Activated naive CD8-positive, alpha-beta T cell treated with anti-CD3 and anti-CD28 coated beads, Interleukin-2, amount 10 ng/mL, durations not matched to agents 7 days and 5 days (primary cell): ENCODE measurements around the gene GPATCH2L. TPM values are rescaled to one million over a fixed set of nuclear protein-coding genes. Genes with fewer than 3 reads are reported as not detected.

Experiments
- ATAC-seq: fragments of 150-1000 bp; cut with Tn5 transposase; one replicate; pipeline ENCODE4 v1.10.0; 2021; ENCODE audit warnings: low read depth, moderate library complexity
- POLR2A ChIA-PET: fragments of 350-600 bp; sonication (Branson Sonifier 250); formaldehyde crosslinking; loops from one replicate; lab custom pipeline; 2021; ENCODE audit warnings: antibody characterized with exemption; lab: Charles Lee
- DNase-seq: peaks from one replicate; pipeline ENCODE4 v3.0.0; 2021
- H3K27ac Mint-ChIP-seq: one replicate; pipeline ENCODE4 v1.8.0; 2022; ENCODE audit warnings: mild to moderate bottlenecking, mixed read lengths
- H3K27me3 Mint-ChIP-seq: one replicate; pipeline ENCODE4 v1.8.0; 2022; ENCODE audit warnings: mild to moderate bottlenecking, moderate library complexity, mixed read lengths
- H3K36me3 Mint-ChIP-seq: one replicate; pipeline ENCODE4 v1.8.0; 2021; ENCODE audit warnings: mild to moderate bottlenecking, mixed read lengths
- H3K4me1 Mint-ChIP-seq: one replicate; pipeline ENCODE4 v1.8.0; 2021; ENCODE audit warnings: mixed read lengths
- H3K4me3 Mint-ChIP-seq: one replicate; pipeline ENCODE4 v1.8.0; 2022; ENCODE audit warnings: mild to moderate bottlenecking, moderate library complexity, mixed read lengths
- H3K9me3 Mint-ChIP-seq: one replicate; pipeline ENCODE4 v1.8.0; 2021; ENCODE audit warnings: mixed read lengths
- total RNA-seq, 2 experiments: library from RNA; stranded (reverse); gene quantifications; one replicate each; pipeline ENCODE4 v1.2.3, GENCODE V29; 2021

Gene GPATCH2L
- total RNA-seq, 2 experiments from 2014 or later, result 61.6 to 61.9 TPM

GRCh38 chr14:76228138-76228537 lies 76.4 kb downstream of the GPATCH2L start:
- Mint-ChIP-seq H3K36me3 (peaks cover 2% of the 10 kb centered on the region), H3K27me3 (peaks cover 5% of the 10 kb centered on the region), H3K4me1 (no peaks in the 10 kb centered on the region), H3K27ac (no peak overlapping the region), H3K4me3 (no peak overlapping the region), H3K9me3 (peaks cover 4% of the 10 kb centered on the region)
- POLR2A ChIA-PET, result no interaction called here
- DNase-seq (no peak), ATAC-seq (no peak)

DNA sequence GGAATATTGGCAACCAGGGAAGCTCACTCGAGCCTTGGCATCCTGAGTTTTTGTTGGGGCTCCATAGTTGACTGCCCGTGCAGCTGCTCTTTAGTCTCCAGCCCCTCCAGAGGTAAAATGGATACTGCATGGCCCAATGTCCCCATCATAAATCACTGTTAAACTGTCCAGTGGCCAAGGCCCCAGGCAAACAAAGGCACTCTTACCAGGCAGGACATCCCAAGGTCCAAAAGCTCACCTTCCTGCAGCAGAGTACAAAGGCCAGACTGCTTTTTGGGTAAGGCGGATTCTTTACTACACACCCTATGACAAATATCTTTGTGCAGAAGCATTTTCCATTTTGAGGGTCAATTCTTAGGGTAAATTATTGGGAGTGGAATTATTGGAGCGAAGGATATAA lies 81.1 kb downstream of the GPATCH2L start:
- H3K4me3 Mint-ChIP-seq, result no peak overlapping the region
- no peak overlapping the region for H3K27ac Mint-ChIP-seq
- no peak for ATAC-seq
- H3K4me1 Mint-ChIP-seq, result no peaks in the 10 kb centered on the region
- POLR2A ChIA-PET, result no interaction called here
- peaks cover 4% of the 10 kb centered on the region for H3K9me3 Mint-ChIP-seq
- no peaks in the 10 kb centered on the region for H3K27me3 Mint-ChIP-seq
- no peak for DNase-seq
- peaks cover 4% of the 10 kb centered on the region for H3K36me3 Mint-ChIP-seq

DNA sequence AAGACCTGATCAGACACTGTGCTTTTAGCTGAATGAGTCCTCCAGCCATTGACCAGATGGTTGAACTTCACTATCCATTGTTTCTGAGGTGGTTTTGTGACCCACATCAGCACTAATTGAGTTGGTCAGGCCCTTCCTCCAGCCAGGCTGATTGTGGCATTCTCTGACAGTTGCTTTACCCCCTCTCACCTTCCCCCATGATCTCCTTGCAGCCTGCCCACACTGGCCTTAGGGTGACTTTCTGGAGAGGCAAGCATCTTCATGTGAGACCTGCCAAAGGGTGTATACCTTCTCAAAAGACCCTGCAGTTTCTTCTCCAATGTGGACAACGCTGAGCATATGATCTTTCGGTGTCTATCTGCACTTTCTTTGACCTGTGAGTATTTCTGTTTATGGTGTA lies 83.9 kb downstream of the GPATCH2L start:
- no peaks in the 10 kb centered on the region for H3K27me3 Mint-ChIP-seq
- DNase-seq, result no peak
- H3K9me3 Mint-ChIP-seq, result peaks cover 5% of the 10 kb centered on the region
- POLR2A ChIA-PET, result no interaction called here
- H3K36me3 Mint-ChIP-seq, result peaks cover 7% of the 10 kb centered on the region
- ATAC-seq, result no peak
- H3K4me3 Mint-ChIP-seq, result no peak overlapping the region
- H3K4me1 Mint-ChIP-seq, result no peaks in the 10 kb centered on the region
- no peak overlapping the region for H3K27ac Mint-ChIP-seq

- POLR2A ChIA-PET, result no interaction called here
- H3K4me3 Mint-ChIP-seq, result no peak overlapping the region
- H3K27ac Mint-ChIP-seq, result no peak overlapping the region
- H3K27me3 Mint-ChIP-seq, result no peaks in the 10 kb centered on the region
- ATAC-seq (no peak), DNase-seq (no peak)
- no peaks in the 10 kb centered on the region for H3K4me1 Mint-ChIP-seq
- H3K36me3 Mint-ChIP-seq, result peaks cover 5% of the 10 kb centered on the region
- H3K9me3 Mint-ChIP-seq, result peaks cover 6% of the 10 kb centered on the region
Observed at GRCh38 chr14:76236172-76237130, 84.7 kb downstream of the GPATCH2L start.

- ATAC-seq, result no peak
- H3K36me3 Mint-ChIP-seq, result peaks cover 5% of the 10 kb centered on the region
Observed at GRCh38 chr14:76237349-76237990, 85.7 kb downstream of the GPATCH2L start.

DNA sequence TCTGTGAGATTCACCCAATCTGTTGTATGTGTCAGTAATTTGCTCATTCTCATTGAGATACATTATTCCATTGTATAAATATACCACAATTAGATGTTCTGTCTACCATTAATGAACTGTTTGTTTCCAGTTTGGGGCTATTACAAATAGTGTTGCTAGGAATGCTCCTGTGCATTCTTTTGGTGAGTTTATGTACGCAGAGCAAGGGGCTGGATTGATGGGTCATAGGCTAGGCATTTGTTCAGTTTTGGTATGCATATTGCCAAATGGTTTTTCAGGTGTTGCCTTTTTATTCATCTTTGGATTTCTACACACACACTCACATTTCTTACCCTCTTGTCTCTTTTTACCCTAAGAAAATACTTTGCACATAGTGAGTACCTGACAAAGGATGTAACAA lies 93.4 kb downstream of the GPATCH2L start:
- H3K4me3 Mint-ChIP-seq, result no peak overlapping the region
- DNase-seq (no peak), ATAC-seq (no peak)
- H3K4me1 Mint-ChIP-seq, result no peaks in the 10 kb centered on the region
- peaks cover 4% of the 10 kb centered on the region for H3K36me3 Mint-ChIP-seq
- no peak overlapping the region for H3K27ac Mint-ChIP-seq
- H3K9me3 Mint-ChIP-seq, result peaks cover 9% of the 10 kb centered on the region
- POLR2A ChIA-PET, result no interaction called here
- no peaks in the 10 kb centered on the region for H3K27me3 Mint-ChIP-seq

More at GRCh38 chr14:76237349-76237990, 85.7 kb downstream of the GPATCH2L start:
- Mint-ChIP-seq H3K27me3 (no peaks in the 10 kb centered on the region), H3K9me3 (peaks cover 12% of the 10 kb centered on the region), H3K4me3 (no peak overlapping the region), H3K27ac (no peak overlapping the region), H3K4me1 (no peaks in the 10 kb centered on the region)
- DNase-seq, result no peak
- POLR2A ChIA-PET, result no interaction called here

DNA sequence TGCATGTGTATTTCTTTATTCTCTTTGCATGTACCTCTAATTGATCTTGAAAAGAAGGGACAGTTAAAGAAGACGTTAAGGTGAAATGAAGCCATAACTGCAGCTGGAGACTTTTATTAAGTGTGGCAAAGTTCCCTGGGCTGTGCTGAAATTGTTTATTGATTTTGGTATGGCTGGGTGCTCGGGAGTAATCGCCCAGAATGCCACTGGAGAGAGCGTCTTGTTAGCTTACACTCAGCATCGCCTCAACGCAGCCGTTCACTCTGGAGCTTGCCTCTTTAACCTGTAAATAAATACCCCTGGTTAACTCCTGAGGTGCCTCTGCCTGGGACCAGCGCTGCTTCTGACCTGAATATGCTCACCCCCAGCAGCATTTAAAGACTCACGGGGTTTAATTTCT lies 98.6 kb downstream of the GPATCH2L start:
- Mint-ChIP-seq H3K4me3 (no peak overlapping the region), H3K36me3 (no peaks in the 10 kb centered on the region), H3K4me1 (peaks cover 1% of the 10 kb centered on the region), H3K27ac (no peak overlapping the region), H3K9me3 (no peaks in the 10 kb centered on the region), H3K27me3 (peaks cover 2% of the 10 kb centered on the region)
- POLR2A ChIA-PET, result no interaction called here
- DNase-seq, result no peak
- no peak for ATAC-seq

DNA sequence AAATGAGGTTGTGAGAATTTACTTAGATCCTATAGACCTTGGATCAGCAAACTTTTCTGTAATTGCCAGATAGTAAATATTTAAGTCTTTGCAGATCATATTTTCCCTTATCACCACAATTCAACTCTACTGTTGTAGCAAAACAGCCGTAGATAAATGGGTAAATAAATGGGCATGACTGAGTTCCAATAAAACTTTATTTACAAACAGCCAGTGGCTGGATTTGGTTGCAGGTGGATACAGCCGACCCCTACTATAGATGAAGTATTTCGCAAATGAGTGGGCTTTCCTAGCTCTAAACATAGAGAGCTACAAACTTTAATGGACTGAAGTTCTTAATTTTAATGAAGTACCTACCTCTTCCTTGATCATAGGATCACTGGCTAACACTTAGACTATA lies 100.7 kb downstream of the GPATCH2L start:
- H3K9me3 Mint-ChIP-seq, result no peaks in the 10 kb centered on the region
- no peak overlapping the region for H3K4me3 Mint-ChIP-seq
- ATAC-seq, result no peak
- H3K27me3 Mint-ChIP-seq, result peaks cover 2% of the 10 kb centered on the region
- H3K27ac Mint-ChIP-seq, result no peak overlapping the region
- no peaks in the 10 kb centered on the region for H3K36me3 Mint-ChIP-seq
- peaks cover 1% of the 10 kb centered on the region for H3K4me1 Mint-ChIP-seq
- DNase-seq, result no peak
- POLR2A ChIA-PET, result no interaction called here

- ATAC-seq (no peak), DNase-seq (no peak)
- POLR2A ChIA-PET, result no interaction called here
- Mint-ChIP-seq H3K9me3 (no peaks in the 10 kb centered on the region), H3K27ac (no peak overlapping the region), H3K36me3 (no peaks in the 10 kb centered on the region), H3K4me3 (no peak overlapping the region), H3K4me1 (peaks cover 1% of the 10 kb centered on the region), H3K27me3 (peaks cover 2% of the 10 kb centered on the region)
Observed at GRCh38 chr14:76253111-76253510, 101.4 kb downstream of the GPATCH2L start.

DNA sequence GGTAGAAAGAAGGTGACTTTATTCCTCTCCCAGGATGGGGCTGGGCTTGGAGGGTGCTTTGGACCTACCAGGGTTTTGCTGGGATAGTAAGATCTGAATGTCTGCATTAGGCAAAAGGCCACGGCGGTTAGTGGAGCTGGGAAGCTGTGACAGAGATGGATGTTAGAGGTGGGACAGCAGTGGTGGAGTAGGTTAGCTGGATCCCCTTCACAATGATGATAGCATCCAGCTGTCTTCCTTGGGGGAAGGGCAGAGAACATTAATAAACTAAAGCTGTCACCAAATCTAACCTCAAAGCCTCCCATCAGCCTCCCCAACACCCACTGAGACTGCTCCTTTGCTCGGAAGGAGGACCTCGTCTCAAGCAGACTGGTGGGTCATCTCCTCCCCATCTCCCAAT lies 104.8 kb downstream of the GPATCH2L start:
- Mint-ChIP-seq H3K4me3 (no peak overlapping the region), H3K27ac (no peak overlapping the region)
- ATAC-seq, result no peak

DNA sequence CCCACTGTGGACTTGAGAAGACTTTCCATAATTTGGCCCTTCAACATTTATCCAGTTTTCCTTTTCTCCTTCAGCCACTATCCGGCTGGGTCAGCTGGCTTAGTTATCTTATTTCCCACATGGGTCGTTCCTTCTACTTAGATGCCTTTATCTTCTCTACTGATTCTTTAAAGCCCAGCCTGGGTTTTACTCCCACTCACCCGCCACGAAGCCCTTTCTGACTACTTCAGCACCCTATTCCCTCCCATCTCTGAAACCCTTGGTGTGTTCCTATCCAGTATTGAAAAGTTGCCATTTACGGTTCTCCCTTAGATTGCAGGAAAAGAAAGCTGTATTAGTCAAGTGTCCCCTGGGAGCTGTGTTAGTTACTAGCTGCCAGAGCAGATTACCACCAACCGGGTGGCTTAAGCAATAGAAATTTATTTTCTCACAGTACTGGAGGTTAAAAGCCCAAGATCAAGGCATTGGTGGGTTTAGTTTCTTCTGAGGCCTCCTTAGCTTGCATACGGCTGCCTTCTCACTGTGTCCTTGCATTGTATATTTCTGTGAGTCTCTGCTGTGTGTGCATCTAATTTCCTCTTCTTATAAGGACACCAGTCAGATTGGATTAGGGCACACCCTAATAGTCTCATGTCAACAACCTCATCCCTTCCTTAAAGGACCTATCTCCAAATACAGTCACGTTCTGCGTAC lies 105.5 kb downstream of the GPATCH2L start:
- DNase-seq, result no peak
- Mint-ChIP-seq H3K4me3 (no peak overlapping the region), H3K36me3 (no peaks in the 10 kb centered on the region), H3K4me1 (peaks cover 5% of the 10 kb centered on the region), H3K9me3 (no peaks in the 10 kb centered on the region), H3K27ac (no peak overlapping the region), H3K27me3 (peaks cover 3% of the 10 kb centered on the region)
- POLR2A ChIA-PET, result no interaction called here
- ATAC-seq, result no peak

More for the DNA sequence above, 104.8 kb downstream of the GPATCH2L start:
- DNase-seq, result no peak
- H3K9me3 Mint-ChIP-seq, result no peaks in the 10 kb centered on the region
- POLR2A ChIA-PET, result no interaction called here
- H3K4me1 Mint-ChIP-seq, result peaks cover 3% of the 10 kb centered on the region
- no peaks in the 10 kb centered on the region for H3K36me3 Mint-ChIP-seq
- peaks cover 3% of the 10 kb centered on the region for H3K27me3 Mint-ChIP-seq

DNA sequence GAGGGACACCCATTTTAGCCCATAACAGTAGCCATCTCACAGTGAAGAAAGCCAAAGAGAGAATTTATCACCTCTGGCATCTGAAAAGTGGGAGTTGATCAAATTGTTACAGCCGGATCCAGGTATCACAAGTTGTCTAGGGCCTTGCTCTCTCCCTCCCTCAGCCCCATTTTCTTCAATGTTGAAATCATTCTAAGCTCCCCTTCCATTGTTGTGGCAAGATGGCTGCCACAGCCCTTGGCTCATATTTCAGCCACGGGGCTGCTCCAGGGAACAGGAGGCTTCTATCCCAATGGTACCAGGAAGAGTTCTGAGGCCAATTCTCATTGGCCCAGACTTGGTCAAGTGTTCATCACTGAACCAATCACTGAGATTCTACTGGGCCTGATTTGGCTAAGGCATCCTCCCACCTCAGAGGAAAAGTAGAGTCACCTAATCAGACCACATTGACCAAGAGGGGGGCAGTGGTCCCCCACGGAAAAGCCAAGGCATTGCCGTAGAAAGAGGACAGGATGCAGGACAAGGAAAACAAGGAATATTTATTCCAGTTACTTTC lies 106.2 kb downstream of the GPATCH2L start:
- DNase-seq (no peak), ATAC-seq (no peak)
- Mint-ChIP-seq H3K4me3 (no peak overlapping the region), H3K4me1 (peaks cover 5% of the 10 kb centered on the region), H3K27me3 (peaks cover 3% of the 10 kb centered on the region), H3K36me3 (no peaks in the 10 kb centered on the region), H3K9me3 (no peaks in the 10 kb centered on the region), H3K27ac (no peak overlapping the region)
- POLR2A ChIA-PET, result no interaction called here

DNA sequence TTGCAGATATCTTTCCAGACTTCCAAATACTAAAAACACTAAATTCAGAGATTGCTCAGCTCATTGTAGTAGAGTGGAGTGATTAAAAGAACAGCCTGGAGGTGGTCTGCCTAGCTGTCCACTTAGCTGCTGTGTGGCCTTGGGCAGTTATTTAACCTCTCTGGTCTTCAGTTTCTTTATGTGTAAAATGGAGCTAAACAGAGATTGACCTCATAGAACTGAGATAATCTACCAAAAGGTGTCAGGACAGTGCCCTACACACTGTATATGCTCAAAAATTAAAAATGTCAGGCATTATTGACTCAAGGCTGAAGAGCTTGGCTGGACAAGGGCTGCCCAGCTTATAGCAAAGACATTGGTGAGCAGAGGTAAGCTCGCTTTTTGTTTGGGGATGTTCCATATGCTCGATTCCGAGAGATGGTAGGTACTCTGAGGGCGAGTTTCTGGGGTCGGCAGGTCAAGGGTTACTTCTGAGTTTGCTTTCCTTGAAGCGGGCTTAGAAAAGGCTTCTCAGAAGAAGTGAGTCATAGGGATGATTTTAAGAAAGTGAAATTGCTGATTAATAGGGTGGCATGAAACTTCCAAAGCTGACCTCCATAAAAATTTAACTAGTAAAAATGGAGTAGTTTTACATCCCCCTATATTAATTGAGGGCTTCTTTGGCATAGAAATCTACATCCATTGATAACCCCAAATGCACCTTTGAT lies 107.5 kb downstream of the GPATCH2L start:
- DNase-seq (no peak), ATAC-seq (no peak)
- peaks cover 5% of the 10 kb centered on the region for H3K4me1 Mint-ChIP-seq
- POLR2A ChIA-PET, result no interaction called here
- H3K4me3 Mint-ChIP-seq, result no peak overlapping the region
- H3K27ac Mint-ChIP-seq, result no peak overlapping the region
- H3K27me3 Mint-ChIP-seq, result peaks cover 3% of the 10 kb centered on the region
- H3K9me3 Mint-ChIP-seq, result no peaks in the 10 kb centered on the region
- H3K36me3 Mint-ChIP-seq, result no peaks in the 10 kb centered on the region
